ENCODE measurements around the gene FAM72D.
"Not testable (repeated sequence)": the region's sequence is repeated elsewhere in the genome, so short reads cannot be mapped to it uniquely, and the experiment has no call there.

DNA sequence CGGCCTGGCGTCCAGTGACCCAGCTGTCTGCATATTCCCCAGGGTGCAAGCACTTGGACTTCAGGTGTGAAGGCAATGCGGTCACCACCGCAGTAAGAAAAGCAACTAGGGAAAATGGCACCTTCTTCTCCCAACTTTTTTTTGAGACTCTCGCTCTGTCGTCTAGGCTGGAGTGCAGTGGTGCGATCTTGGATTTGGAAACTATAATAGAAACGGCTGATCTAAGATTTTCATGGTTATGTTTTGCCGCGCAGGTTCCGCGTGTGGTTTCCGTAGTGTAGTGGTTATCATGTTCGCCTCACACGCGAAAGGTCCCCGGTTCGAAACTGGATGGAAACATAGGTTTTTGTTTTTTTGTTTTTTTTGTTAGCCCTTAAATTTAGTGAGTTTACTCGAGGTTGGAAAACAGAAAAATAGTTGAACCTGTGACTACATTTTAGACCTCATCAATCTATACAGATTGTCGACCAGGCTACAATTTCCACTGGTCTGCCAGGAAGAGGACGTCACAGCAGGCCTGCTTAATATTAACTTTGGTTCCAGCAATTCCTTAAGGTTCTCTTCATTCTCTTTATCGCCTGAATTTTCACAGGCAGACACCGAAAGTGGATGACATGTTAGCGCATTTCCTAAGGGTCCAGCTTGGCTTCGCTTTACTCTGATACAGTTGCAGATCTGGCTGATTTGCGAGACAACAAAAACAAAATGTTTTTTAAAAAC is 61.3 kb downstream of the FAM72D start:
- not testable (repeated sequence) for TF ChIP-seq CTCF, POLR2A, EP300 (IDR thresholded peaks at IDR 0.05)
